Activated T-cell treated with anti-CD3 and anti-CD28 coated beads, Interleukin-2, amount 50 U/mL, for 48 hours (primary cell): ENCODE measurements around the gene RAB3IL1.
"Not testable (repeated sequence)": the region's sequence is repeated elsewhere in the genome, so short reads cannot be mapped to it uniquely, and the experiment has no call there.

Source experiments
- DNase-seq, 2 experiments: peaks; one replicate each; pipeline ENCODE4 v3.0.0-alpha.2; 2020

Gene RAB3IL1

DNA sequence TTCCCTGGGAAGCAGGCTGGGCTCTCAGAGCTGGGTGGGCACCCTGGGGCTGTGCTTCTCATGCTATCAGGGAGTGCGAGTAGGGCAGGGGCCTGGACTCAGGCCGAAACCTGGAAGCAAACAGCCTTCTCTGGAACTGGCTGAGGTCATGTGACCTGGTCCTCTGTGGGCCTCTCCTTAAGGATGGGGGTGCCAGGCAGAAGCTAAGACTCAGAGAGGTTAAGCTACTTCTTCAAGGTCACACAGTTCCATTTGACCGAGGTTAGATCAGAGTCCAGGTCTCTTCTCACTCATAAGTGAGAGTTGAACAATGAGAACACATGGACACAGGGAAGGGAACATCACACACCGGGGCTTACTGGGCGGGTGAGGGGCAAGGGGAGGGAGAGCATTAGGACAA, 33.4 kb downstream of the RAB3IL1 start:
- no peak for DNase-seq

DNA sequence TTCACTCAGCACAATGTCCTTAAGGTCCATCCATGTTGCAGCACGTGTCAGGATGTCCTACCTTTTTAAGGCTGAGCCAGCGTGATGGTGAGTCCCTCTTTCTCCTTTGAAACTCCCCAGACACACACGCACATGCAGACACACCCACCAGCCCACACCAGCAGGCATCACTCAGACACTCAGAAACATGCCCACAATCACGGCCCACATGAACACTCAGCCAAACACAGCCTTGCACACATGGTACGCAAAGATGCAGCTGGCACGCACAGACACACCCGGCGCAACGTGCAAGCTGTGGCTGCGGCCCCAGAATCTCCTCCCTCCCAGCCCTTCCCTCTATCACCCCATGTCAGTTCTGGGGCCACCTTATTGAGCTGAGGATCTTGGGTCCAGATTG, 34.0 kb downstream of the RAB3IL1 start:
- no peak for DNase-seq

DNA sequence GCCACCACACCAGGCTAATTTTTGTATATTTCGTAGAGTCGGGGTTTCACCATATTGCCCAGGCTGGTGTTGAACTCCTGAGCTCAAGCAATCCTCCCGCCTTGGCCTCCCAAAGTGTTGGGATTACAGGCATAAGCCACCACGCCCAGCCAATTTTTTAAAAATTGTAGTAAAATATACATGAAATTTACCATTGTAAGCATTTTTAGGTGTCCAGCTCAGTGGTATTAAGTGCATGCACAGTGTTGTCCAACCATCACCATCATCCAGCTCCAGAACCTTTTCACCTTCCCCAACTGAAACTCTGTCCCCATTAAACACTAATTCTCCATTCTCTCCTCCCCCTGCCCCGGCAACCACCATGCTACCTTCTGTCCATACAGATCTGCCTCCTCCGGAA, 34.5 kb downstream of the RAB3IL1 start:
- no peak for DNase-seq

DNA sequence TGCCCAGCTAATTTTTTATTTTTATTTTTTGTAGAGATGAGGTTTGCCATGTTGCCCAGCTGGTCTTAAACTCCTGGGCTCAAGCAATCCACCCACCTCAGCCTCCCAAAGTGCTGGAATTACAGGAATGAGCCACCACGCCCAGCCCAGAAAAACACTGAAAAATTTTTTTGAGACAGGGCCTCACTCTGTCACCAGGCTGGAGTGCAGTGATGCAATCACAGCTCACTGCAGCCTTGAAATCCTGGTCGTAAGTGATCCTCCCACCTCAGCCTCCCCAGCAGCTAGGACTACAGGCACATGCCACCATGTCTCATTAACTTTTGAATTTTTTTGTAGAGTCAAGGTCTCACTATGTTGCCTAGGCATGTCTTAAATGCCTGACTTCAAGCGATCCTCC, 35.1 kb downstream of the RAB3IL1 start:
- DNase-seq, result not testable (repeated sequence)

DNA sequence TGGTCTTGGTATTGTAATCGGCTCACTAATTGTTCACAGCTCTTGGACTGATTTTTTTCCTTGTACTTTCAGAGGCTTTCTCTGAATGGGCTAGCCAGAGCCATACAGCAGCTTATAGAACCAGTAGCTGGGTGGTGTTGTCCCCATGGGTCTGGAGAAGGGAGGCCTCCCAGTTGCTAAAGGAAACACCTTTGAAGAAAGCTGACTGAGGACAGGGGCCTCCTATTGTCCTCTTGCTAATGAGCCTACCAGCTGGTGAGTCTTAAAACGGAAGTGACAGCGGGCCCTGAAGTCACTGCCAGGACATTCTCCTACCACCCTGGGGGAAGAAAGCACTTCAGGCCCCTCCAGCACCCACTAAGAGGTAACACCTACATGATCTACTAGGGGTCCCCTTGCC, 36.0 kb downstream of the RAB3IL1 start:
- no peak for DNase-seq

DNA sequence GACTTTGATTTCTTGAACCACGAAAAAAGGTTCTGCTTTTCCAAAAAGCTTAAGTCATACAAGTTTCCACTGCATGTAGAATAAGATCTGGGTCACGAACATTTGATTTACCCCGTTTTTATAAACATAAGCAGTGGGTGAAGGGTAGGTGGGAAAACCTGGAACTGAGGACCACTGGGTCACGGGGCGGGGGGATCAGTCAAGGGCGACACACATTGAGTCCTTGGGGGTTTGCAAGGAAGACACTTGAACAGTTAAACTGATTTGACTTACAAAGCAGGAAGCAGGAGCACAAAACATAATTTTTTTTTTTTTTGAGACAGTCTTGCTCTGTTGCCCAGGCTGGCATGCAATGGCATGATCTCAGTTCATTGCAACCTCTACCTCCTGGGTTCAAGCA, 36.9 kb downstream of the RAB3IL1 start:
- no peak for DNase-seq

DNA sequence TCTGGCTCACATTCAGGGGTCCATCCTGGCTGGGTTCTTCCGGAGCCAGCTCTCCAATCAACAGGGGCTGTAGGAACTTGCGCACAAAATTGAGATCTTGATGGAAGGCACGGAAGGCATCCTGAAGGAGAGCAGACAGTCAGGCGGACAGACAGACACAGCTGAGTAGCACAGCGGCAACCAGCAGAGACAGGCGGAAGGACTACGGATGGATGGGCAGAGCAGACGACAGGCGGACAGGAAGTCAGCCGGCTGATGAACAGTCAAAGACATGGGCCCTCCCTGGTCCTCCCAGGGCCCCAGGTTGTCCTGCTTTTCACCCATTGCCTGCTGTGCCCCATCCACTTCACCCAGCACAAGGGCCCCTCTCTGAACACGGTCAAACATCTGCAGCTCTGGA, 37.3 kb downstream of the RAB3IL1 start:
- DNase-seq, result no peak

DNA sequence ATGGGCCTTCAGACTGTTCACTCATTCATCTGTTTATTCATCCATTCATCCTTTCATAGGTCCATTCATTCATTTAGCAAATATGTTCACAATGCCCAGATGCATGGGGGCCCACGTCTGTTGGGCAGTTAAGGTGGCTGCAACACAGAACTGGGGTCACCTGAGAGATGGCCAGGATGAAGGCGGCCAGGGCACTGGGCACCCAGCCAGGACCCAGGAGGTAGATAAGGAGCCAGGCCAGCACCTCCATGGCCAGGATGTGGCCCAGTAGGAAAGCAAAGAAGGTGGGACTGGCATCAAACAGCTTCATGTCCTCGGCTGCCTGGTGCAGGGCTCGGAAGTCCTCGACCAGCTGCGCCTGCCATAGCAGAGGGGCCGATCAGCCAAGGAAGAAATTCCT, 38.2 kb downstream of the RAB3IL1 start:
- no peak for DNase-seq

DNA sequence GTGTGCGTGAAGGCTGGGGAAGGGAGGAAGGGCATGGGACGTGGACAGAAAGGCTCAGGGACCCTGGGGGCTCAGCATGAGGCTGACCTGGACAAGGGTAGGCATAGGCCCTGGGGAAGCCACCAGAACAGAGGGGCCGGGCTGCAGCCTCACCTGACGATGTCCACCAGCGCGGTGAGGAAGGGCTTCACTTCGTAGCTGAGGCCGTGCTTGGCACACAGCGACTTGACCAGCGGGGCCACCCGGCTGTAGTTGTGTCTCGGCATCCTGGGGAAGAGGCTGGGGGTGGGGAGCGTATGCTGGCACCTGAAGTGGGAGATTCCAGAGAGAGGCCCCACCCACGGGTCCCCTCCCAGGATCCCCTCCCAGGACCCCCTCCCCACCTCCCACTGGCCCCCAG, 41.7 kb downstream of the RAB3IL1 start:
- DNase-seq, result no peak

DNA sequence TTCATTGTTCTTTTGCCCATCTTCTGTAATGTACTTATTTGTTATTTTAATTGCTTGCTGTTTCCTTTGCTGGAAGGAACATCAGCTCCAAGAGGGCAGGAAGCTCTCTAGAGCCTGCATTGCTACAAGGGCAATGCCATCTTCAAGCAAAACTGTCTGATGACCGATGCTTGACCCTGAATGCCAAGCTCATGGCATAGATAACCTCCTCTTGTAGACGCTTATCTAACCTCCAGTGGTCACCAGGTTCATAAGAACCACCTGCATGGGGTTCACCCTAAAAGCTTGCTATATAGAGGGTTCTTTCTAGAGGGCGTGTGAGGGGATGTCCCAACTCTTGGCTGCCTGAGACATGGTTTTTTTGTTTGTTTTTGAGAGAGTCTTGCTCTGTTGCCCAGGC, 42.5 kb downstream of the RAB3IL1 start:
- no peak for DNase-seq

DNA sequence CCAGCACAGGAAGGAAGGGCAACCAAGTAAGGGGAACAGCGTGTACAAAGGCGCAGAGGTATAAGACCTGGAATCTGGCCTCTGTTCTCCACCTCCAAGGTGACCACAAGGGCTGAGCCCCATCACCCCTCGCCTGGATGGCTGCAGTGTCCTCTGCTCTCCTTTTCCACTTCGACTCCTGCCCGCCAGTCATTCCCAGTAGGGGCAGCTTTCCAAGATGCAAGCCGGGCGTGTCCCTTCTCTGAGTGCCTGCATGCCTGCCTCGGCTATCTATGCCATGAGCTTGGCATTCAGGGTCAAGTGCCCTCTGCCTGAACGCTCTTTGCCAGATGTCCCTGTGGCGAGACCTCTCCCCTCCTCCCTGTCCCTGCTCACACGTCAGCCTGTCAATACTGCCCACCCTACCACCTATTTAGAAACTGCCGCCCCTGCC, 43.0 kb downstream of the RAB3IL1 start:
- DNase-seq, result no peak

DNA sequence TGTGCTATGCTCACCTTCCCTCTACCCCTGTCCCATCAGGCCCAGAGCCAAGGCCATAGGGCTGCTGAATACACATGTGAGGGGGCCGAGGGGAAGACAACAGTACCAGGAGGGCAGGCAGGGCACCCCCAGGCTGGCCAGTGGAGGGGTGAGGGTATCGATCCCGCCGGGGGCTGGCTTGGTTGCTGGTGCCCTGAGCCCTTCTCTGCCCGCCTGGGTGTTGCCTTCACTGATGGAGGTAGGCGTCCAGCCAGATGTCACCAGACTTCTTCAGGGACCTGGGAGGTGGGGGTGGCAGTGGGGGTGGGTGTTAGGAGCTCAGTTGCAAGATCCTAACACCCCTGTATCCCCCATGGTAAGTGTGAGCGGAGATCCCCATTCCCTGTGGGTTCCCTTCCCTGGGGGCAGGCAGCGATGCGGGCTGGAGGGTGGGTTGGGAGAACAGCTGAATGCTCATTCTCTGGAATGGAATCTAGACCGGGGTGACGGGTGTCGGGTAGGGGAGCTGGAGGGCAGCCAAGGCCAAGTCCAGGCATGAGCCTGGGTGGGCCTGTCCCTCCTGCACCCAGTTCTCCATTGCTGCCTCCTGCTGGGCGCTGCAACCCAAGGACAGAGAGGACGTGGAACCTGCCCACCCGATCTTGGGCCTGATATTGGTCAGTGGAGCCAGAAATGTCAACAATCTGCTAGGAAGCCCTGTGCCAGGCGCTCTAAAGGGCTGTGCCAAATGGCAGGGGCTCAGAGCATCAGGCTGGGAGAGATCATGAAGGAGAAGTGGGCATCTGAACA, 43.6 kb downstream of the RAB3IL1 start:
- no peak for DNase-seq

DNA sequence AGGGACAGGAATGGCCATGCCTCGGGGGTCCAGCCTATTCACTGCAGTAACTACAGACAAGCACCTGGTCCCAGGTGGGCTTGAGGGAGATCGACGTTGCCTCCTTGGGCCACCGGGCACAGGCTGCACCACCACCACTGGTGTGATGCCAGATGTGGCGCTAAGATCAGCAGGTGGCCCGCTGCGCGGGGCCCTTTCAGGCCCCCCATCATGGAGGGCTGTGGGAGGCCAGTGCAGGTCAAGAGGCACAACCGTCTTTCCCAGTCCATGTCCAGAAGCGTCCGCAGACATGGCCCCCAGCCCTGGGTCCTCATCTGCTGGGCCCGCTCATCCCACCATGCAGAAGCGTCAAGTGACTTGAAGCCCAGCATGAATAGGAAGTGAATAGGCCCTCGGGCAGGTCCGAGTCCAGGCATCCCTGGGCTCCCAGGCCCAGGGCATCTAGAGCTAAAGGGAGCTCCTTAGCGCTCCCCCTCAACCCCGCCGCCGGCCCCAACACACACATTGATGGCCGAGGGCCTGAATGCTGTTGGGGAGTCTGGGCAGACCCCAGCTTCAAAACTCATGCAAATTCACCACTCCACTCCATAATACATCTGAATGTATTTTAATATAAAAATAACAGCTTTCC, 44.3 kb downstream of the RAB3IL1 start:
- no peak for DNase-seq

DNA sequence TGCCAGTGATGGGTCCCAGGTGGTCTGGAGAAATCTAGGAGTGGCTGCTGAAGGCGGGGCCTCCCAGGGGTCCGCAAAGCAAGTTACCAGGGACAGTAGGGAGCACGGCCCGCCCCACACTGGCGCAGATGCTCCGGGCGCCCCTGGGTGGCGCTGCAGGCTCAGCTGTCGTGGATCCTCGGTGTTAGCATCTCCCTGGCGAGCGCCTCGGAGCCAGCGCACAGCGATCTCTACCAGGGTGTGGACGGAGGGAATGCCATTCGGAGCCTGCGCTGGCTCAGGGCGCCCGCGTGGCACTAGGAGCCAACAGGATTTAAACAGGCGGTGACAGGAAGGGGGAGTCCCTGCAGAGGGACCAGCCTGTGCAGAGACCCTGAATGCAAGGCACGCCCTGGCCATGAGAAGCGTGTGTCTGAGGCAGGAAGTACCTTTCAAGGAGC, 46.2 kb downstream of the RAB3IL1 start:
- peak; percentile 74 to 83 for DNase-seq

DNA sequence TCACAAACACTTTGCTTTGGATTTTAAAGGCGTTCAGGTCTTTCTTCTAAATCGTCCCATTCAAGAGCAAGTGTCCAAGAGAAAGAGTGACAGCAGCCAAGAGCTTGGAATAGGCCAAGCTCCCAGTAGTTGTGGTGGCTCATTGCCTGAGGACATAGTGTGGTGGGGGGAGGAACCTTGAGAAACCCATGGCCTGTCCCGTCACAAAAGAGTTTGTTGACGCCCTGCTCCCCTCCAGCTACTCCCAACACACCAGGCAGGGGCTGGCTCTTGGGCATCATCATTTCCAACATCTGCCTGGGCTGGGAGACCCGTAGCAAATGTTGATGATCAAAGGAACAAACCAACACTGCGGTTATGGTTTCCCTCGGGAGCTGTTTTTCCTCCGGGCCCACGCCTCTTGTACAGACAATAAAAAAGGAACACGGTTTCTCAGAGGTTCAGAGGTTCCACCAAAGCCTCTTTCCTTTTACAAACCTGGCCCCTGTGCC, 46.8 kb downstream of the RAB3IL1 start:
- no peak for DNase-seq

DNA sequence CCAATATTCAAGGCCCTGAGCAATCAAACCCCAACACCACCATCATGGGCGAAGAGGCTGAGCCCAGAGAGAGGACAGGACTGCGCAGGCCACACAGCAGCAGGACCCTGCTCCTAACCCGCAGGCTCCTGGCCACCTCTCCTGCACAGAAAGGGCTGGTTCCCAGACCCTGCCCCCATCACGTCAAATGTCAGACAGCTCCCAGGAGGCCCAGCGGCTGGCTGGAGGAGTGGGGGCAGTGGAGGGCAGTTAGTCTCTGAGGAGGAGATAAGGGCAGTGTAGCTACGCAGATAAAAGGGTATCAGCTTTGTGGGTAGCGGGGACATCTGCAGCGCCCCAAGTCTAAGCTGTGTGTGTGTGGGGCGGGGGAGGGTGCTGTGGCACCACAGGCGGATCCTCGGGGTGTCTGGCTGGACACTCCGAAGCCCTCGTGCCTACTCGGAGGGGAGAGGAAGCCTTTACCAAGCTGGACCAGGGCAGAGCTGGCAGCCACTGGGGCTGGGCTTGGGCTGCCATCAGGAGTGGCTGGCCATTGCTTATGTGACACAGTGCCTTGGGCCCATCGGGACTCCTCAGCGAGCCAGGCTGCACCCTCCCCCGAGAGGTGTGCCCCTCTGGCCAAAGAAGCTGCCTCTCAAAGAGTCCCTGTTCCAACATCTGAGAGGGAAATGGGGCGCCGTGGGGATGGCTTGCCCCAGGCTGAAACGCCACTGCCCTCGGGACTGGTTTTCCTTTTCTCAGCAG, 47.5 kb downstream of the RAB3IL1 start:
- no peak for DNase-seq

DNA sequence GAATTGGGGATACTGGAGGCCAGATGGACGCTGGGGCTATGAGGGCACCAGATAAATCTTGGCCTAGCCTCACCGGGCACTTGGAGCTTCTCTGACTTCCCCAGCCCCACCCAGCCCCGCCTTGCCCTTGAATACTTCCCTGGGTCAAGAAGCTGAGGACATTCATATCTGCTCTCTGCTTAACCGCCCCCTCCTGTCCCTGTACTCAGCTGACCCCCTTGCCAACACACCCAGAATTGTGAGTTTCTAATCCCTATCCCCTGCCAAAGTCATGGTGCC, 48.0 kb downstream of the RAB3IL1 start:
- no peak for DNase-seq

DNA sequence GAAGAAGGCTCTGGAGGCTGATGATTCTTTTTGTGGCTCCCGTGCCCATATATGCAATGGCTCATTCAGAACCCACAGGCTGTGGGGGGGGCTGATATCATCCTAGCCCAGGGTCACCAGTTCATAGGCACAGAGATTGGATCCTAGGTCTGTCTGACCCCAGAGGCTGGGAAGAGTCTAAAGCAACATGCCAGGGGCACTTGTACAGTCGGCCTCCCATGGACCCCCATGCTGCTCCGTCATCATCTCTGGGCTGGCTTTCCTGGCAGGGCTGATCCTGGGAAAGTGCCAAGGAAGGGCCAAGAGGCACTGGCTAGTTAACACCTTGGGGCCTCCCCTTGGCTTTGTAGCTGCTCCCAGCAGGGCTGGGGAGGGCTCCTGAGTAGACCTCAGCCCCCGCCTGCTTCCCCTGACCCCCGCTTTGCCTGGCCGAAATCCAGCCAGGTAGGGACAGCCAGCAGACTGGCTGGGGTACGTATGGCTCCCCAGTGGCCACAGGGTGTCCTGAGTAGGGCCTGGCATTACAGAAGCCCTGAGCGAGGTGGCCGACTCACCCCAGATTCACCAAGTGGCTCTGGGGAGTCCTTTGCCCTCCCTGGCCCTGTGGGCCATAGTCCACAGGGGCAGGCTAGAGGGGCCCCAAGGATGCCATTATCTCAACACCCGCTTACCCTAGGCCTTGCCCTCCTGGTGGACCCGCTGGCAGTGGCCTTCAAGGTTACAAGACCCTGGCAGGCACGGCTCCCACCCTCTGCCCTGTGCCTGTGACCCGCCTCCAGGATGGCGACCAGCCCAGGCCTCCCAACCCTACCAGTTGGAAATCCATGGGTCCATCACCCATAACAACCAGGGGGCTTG, 48.6 kb downstream of the RAB3IL1 start:
- DNase-seq, result no peak

DNA sequence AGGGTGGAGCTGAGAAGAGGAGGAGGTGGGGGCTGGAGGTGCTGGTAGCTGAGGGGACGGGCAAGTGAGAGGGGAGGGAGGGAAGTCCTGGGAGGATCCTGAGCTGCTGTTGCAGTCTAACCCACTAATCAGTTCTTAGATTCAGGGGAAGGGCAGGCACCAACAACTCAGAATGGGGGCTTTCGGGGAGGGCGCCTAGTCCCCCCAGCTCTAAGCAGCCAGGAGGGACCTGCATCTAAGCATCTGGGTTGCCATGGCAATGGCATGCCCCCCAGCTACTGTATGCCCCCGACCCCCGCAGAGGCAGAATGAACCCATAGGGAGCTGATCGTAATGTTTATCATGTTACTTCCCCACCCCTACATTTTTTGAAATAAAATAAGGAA, 50.4 kb downstream of the RAB3IL1 start:
- DNase-seq, result no peak

DNA sequence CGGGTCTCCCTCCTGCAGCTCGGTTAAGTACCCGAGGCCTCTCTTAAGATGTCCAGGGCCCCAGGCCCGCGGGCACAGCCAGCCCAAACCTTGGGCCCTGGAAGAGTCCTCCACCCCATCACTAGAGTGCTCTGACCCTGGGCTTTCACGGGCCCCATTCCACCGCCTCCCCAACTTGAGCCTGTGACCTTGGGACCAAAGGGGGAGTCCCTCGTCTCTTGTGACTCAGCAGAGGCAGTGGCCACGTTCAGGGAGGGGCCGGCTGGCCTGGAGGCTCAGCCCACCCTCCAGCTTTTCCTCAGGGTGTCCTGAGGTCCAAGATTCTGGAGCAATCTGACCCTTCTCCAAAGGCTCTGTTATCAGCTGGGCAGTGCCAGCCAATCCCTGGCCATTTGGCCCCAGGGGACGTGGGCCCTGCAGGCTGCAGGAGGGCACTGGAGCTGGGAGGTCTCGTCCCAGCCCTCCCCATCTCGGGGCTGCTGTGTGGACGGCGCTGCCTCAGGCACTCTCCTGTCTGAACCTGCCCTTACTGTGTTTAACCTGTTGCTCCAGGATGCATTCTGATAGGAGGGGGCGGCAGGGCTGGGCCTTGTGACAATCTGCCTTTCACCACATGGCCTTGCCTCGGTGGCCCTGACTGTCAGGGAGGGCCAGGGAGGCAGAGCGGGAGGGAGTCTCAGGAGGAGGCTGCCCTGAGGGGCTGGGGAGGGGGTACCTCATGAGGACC, 51.0 kb downstream of the RAB3IL1 start:
- DNase-seq, result no peak

DNA sequence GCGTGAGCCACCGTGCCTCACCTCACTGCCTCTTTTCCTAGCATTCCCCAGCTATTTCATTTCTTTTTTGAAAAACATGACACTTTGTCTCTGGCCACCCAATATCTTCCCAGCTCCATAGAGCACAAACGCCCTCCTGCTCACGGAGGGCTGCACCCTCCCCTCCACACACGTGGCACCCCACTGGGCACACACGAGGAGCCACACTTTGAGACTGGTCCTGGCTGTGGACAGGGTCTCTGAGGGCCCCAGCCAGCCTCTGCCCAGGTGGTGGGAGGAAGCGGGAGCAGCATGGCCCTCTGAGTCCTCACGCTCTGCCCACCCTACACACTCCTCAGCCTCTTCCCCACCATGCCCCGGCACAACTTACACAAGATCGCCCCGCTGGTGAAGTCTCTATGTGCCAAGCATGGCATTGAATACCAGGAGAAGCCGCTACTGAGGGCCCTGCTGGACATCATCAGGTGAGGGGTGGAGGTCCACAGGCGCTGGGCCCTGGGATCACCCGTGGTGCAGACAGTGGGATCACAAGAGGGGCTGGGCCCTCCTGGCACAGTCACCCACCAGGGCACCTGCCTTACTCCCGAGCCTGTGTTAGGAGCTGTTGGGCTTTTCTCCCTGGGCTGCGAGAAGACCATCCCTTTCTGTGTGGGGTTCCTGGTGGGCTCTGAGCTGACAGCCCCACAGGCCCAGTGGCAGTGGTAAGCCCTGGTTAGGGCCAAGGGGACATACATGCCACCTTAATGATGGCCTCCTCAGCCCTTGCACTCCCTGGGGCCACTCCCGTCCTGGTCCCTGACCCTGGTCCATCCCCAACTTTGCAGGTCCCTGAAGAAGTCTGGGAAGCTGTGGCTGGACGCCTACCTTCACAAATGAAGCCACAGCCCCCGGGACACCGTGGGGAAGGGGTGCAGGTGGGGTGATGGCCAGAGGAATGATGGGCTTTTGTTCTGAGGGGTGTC, 52.3 kb downstream of the RAB3IL1 start:
- no peak for DNase-seq
